RWPE1 (cell line): ENCODE measurements around the gene LHX3.

Experiments
- CTCF ChIA-PET: fragments of 350-600 bp; sonication (Branson Sonifier 250); formaldehyde crosslinking; extraction: SDS; loops from one replicate; lab custom pipeline; 2021; lab: Yijun Ruan, JAX
- POLR2A ChIA-PET: fragments of 400-600 bp; formaldehyde crosslinking; extraction: SDS; loops from one replicate; lab custom pipeline; 2020; ENCODE audit warnings: antibody characterized with exemption; ENCODE audit not compliant: low non-redundant PET; lab: Yijun Ruan, JAX
- DNase-seq: peaks from one replicate; pipeline ENCODE4 v3.0.0; 2012; ENCODE audit warnings: low spot score
- H3K27ac ChIP-seq: fragments of 450-650 bp; 2 replicates; pipeline ENCODE4 v1.5.1; 2017
- TF ChIP-seq, protein P1 (sequence below): fragments of 450-650 bp; conservative IDR thresholded peaks from 2 replicates; pipeline ENCODE4 v1.5.1; 2017; ENCODE audit warnings: low read depth, mild to moderate bottlenecking

LHX3 gene

DNA sequence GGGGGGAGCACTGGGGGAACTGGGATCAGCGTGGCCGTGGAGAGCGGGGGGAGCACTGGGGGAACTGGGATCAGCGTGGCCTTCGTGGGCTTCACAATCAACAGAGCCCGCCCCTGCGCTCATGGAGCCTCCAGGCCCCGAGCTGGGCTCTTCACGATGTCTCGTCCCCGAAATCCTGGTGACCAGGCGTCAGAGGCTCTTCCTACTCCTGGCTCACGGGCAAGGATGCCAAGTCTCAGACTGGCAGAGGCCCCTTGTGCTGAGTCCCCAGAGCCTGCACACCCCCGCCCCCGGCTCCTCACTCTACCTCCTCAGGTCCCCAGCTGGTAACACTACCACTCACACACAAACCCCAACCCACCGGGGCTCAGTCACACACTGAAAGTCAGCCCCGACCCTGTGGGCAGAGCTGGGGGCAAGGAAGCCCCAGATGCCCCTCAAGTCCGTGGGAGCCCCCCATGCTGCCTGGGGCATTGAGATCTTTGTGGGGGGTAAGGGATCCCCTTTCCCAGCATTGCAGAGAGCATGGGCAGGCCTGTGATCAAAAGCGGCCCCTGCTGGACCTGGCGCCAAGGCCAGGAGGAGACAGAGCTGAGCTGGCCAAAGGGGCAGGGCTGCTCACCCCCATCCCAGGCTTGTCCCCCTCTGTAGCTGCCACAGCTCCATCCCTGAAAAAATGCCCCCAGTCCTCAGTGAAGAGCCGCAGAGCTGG lies 26.7 kb downstream of the LHX3 start:
- POLR2A ChIA-PET, result no interaction called here
- CTCF ChIA-PET, result interaction anchor here (0.6 to 0.8 kb wide), 3 partner anchors 19 to 105 kb away, joined by 3 read pairs; no protein-coding TSS in a partner anchor
- no peak for DNase-seq
- TF ChIP-seq, protein P1, sequence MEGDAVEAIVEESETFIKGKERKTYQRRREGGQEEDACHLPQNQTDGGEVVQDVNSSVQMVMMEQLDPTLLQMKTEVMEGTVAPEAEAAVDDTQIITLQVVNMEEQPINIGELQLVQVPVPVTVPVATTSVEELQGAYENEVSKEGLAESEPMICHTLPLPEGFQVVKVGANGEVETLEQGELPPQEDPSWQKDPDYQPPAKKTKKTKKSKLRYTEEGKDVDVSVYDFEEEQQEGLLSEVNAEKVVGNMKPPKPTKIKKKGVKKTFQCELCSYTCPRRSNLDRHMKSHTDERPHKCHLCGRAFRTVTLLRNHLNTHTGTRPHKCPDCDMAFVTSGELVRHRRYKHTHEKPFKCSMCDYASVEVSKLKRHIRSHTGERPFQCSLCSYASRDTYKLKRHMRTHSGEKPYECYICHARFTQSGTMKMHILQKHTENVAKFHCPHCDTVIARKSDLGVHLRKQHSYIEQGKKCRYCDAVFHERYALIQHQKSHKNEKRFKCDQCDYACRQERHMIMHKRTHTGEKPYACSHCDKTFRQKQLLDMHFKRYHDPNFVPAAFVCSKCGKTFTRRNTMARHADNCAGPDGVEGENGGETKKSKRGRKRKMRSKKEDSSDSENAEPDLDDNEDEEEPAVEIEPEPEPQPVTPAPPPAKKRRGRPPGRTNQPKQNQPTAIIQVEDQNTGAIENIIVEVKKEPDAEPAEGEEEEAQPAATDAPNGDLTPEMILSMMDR, result no peak
- no peak overlapping the region for H3K27ac ChIP-seq

DNA sequence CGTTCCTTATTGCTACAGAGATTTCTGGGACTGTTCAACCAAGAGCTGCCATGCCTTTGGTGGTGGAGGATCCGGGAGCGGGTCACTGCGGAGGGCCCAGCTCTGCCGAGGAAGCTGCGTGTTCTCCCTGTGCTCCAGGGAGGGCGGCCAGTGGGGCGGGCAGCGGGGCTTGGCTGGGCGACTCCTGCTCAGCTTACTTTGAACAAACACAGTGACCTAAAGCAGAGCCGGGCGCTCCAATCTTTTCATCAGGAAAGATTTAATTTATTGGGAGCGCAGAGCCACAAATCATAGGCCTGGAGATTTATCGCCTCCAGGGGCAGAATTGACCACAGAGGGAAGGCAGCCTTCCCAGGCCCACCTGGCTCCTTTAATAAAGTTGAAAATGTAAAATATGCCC lies 27.7 kb downstream of the LHX3 start:
- TF ChIP-seq, protein P1, result no peak
- ChIA-PET POLR2A (no interaction called here), CTCF (interaction anchor here (0.7 kb wide), 1 partner anchor 209 kb away, joined by 3 read pairs; no protein-coding TSS in a partner anchor)
- no peak for DNase-seq
- H3K27ac ChIP-seq, result no peak overlapping the region

DNA sequence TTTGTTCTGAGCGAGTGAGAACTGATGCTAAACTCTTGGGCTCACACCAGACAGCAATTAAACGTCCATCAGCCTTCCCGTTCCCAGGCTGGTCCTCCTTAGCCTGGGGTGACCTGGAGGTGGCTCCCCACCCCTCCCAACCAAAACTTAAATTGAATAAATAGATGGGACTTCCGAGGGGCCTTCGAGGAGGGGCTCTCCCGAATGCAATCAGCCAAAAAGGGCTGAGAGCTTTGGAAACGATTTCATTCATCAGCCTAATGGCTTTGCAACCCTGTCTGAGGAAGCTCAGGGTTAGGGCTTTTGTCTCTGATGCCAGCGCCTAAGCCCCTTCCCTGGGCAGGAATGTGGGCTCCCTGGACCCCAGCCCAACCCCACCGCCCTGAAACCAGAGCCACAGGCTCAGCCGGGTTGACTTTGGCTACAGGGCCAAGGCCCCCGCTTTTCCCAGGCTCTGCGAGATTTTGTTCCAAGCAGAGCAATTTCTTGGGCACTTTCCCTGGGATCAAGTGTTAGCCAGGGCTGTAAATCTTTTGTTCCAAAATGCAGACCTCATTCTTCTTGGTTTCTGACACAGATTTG lies 29.2 kb downstream of the LHX3 start:
- ChIA-PET CTCF (interaction anchor here (0.7 kb wide), 1 partner anchor 46 kb away, joined by 3 read pairs; no protein-coding TSS in a partner anchor), POLR2A (no interaction called here)
- no peak overlapping the region for H3K27ac ChIP-seq
- TF ChIP-seq, protein P1, result no peak
- DNase-seq, result no peak

DNA sequence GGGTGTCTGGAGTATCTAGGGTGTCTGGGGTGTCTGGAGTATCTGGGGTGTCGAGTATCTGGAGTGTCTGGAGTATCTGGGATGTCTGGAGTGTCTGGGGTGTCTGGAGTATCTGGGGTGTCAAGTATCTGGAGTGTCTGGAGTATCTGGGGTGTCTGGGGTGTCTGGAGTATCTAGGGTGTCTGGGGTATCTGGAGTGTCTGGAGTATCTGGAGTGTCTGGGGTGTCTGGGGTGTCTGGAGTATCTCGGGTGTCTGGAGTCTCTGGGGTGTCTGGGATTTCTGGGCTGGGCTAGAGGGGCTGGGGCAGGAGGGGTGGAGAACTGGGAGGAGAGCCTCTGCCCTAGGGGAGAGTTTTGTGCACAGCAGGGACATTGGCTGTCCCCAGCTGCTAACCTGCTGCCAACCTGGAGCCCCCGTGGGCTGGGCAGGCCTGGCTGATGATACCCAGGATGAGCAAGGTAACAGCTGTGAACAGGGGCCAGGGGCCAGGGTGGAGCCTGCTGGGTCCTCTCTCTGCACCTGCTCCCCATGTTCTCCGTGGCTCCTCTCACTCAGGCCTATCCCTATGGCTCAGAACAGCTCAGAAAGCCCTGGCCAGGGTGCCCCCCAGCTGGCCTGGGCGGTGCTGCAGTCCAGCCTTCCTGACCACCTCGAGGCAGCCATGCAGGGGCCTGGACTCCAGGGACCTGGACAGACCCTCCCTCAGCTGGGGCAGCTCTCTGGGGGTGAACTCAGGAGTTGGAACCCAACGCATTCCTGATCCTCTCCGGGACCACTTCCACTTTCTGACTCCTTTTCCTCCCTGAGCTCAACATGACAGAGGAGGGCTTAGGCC lies 29.9 kb downstream of the LHX3 start:
- no peak overlapping the region for H3K27ac ChIP-seq
- ChIA-PET POLR2A (no interaction called here), CTCF (interaction anchor here (0.7 kb wide), 1 partner anchor 46 kb away, joined by 3 read pairs; no protein-coding TSS in a partner anchor)
- TF ChIP-seq, protein P1, result no peak
- DNase-seq, result no peak

DNA sequence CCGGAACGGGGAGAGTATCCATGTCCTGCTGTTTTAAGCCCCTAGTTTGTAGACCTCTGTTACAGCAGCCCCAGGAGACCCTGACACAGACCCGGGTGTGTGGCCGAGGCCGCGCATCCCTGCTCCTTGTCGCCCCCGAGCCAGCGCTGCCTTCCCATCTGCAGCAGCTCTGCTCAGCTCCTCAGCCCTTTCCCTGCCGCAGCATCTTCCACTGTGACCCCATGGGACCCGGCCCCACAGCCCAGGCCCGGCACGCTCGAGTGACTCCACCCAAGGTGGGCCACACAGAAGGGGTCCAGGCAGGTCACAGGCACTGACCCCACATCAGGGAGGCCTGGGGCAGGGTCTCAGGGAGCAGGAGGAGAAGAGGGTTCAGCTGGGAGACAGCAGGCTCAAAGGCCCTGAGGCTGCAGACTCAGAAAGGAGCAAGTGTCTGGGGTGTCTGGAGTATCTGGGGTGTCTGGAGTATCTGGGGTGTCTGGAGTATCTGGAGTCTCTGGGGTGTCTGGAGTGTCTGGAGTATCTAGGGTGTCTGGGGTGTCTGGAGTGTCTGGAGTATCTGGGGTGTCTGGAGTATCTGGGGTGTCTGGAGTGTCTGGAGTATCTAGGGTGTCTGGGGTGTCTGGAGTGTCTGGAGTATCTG lies 31.2 kb downstream of the LHX3 start:
- H3K27ac ChIP-seq, result no peak overlapping the region
- DNase-seq, result no peak
- ChIA-PET CTCF (interaction anchor here (0.8 kb wide), 1 partner anchor 12 kb away, joined by 4 read pairs; no protein-coding TSS in a partner anchor), POLR2A (no interaction called here)
- TF ChIP-seq, protein P1, result no peak
